ENCODE results near the gene CUL4B. TPM values are rescaled to one million over a fixed set of nuclear protein-coding genes. Genes with fewer than 3 reads are reported as not detected.
A peak's percentile ranks its signal among the peaks of the same experiment; 100 is the strongest.

CUL4B gene
- total RNA-seq, 6 experiments from 2014 or later = 116 to 151 (median 134) TPM

DNA sequence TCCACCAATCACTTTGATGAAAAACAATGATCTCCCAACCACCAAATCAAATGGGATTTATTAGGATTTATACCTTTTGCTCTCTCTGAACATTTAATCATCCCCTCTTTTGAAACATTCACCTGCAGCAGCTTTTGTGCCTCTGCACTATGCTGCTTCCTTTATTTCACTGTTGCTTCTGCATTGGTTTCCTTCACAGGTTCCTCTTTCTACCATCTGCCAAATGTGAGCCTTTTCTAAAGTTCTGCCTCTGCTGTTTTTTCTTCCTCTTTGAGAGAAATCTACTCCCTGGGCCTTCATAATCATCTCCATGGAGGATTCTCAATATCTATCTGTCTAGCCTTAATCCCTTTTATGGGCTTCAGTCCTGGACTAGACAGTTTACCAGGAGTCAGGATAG lies 24.7 kb downstream of the CUL4B start:
- Mint-ChIP-seq H3K4me3 (no peak overlapping the region), H3K4me1 (ENCODE audit: low read depth) (no peaks in the 10 kb centered on the region), H3K27me3 (ENCODE audit: insufficient read depth) (peaks cover 2% of the 10 kb centered on the region), H3K27ac (no peak overlapping the region), H3K9me3 (no peaks in the 10 kb centered on the region), H3K36me3 (ENCODE audit: low read depth) (peaks cover 27% of the 10 kb centered on the region)
- DNase-seq = no peak
- TF ChIP-seq, protein P1, sequence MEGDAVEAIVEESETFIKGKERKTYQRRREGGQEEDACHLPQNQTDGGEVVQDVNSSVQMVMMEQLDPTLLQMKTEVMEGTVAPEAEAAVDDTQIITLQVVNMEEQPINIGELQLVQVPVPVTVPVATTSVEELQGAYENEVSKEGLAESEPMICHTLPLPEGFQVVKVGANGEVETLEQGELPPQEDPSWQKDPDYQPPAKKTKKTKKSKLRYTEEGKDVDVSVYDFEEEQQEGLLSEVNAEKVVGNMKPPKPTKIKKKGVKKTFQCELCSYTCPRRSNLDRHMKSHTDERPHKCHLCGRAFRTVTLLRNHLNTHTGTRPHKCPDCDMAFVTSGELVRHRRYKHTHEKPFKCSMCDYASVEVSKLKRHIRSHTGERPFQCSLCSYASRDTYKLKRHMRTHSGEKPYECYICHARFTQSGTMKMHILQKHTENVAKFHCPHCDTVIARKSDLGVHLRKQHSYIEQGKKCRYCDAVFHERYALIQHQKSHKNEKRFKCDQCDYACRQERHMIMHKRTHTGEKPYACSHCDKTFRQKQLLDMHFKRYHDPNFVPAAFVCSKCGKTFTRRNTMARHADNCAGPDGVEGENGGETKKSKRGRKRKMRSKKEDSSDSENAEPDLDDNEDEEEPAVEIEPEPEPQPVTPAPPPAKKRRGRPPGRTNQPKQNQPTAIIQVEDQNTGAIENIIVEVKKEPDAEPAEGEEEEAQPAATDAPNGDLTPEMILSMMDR (IDR thresholded peaks at IDR 0.05) = no peak

DNA sequence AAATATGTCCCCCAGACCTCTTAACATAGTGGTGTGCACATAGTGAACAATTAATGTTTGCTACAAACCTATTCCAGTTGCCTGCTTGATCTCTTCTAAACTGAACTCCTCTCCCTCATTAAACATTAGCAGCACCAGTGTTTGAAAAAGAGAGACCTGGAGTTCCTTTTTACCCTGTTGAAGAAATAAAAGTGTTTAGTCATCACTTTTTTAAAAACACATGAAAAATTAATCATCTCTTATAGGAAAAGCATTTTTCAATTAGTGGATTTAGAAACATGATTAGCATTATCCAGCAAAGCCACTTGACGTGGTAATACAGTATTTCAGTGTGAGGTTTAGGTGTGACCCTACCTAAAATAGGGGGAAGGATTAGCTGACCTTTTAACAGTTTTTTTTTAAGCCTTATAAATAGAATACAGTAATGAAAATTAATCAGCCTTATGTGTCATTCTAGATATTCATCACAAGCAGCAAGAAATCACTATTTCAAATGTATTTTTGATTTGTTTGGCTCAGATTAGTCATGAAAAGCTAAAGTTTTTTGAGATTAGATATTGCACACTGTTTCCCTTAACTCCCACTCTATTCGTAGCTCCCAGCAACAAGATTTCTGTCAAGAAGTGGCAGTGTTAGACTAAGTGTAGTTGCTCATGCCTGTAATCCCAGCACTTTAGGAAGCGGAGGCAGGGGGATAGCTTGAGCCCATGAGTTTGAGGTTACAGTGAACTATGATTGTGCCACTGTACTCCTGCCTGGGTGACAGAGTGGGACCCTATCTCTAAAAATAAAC lies 26.2 kb downstream of the CUL4B start:
- Mint-ChIP-seq H3K36me3 (ENCODE audit: low read depth) (peaks cover 27% of the 10 kb centered on the region), H3K9me3 (no peaks in the 10 kb centered on the region), H3K27ac (no peak overlapping the region), H3K4me3 (no peak overlapping the region), H3K4me1 (ENCODE audit: low read depth) (no peaks in the 10 kb centered on the region), H3K27me3 (ENCODE audit: insufficient read depth) (peaks cover 2% of the 10 kb centered on the region)
- TF ChIP-seq, protein P1 (IDR thresholded peaks at IDR 0.05) = no peak
- no peak for DNase-seq

DNA sequence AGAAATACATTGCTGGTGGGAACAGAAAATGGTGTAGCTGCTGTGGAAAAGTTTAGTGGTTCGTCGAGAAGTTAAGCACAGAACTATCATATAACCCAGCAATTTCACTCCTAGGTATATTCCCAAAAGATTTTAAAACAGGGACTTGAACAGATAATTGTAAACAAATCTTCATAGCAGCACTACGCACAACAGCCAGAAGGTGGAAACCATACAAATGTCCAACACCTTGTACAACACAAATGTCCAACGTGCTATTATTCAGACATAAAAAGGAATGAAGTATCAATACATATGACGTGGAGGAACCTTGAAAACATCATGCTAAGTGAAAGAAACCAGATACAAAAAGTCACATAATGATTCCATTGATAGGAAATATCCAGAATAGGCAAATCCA lies 37.9 kb downstream of the CUL4B start:
- Mint-ChIP-seq H3K27me3 (ENCODE audit: insufficient read depth) (no peaks in the 10 kb centered on the region; the same call in 1 of the 2 replicates), H3K36me3 (ENCODE audit: low read depth) (peaks cover 37% of the 10 kb centered on the region), H3K9me3 (no peaks in the 10 kb centered on the region), H3K27ac (no peak overlapping the region), H3K4me3 (no peak overlapping the region), H3K4me1 (ENCODE audit: low read depth) (peaks cover 16% of the 10 kb centered on the region)
- TF ChIP-seq, protein P1 (IDR thresholded peaks at IDR 0.05) = no peak
- DNase-seq = no peak

DNA sequence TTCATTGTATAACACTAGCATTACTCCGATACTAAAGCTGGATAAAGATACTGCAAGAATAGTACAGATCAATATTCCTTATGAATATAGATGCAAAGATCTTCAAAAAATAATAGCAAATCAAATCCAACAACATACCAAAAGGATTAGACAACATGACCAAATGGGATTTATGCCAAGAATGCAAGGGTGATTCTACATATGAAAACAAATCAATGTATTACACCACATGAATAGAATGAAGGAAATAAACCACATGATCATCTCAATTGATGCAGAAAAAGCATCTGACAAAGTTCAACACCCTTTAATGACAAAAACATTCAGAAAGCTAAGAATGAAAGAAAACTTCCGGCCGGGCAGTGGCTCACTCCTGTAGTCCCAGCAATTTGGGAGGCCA lies 42.8 kb downstream of the CUL4B start:
- Mint-ChIP-seq H3K9me3 (no peaks in the 10 kb centered on the region), H3K27me3 (ENCODE audit: insufficient read depth) (no peaks in the 10 kb centered on the region; the same call in 1 of the 2 replicates), H3K4me3 (peak overlapping the region; percentile 70), H3K36me3 (ENCODE audit: low read depth) (peaks cover 31% of the 10 kb centered on the region), H3K27ac (peak overlapping the region; percentile 86), H3K4me1 (ENCODE audit: low read depth) (peaks cover 20% of the 10 kb centered on the region)
- peak; percentile 57 for DNase-seq
- TF ChIP-seq, protein P1 (IDR thresholded peaks at IDR 0.05) = no peak

DNA sequence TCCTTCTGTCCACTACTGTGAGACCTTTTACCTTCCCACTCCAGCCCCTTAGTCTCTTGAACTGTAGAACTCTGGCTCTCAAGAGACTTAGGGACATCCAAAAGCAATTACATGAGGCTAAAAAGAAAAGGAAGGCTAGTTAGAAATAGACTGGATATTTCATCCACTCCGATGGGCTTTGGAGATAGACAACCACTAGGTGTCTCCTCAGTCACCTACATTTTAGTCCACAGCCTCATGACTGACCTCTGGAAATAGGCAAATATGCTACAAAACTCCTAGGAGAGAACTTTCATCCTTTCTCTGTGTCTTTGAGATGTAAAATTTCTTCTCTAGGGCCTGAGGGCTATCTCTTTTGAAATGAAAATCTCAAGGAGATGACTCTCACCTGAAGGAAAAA lies 46.5 kb downstream of the CUL4B start:
- H3K27ac Mint-ChIP-seq = peak overlapping the region; percentile 49; the same call in 1 of the 2 replicates
- peaks cover 16% of the 10 kb centered on the region for H3K36me3 Mint-ChIP-seq (ENCODE audit: low read depth)
- no peaks in the 10 kb centered on the region; the same call in 1 of the 2 replicates for H3K27me3 Mint-ChIP-seq (ENCODE audit: insufficient read depth)
- H3K4me3 Mint-ChIP-seq = no peak overlapping the region
- H3K4me1 Mint-ChIP-seq (ENCODE audit: low read depth) = peaks cover 18% of the 10 kb centered on the region
- H3K9me3 Mint-ChIP-seq = no peaks in the 10 kb centered on the region
- TF ChIP-seq, protein P1 (IDR thresholded peaks at IDR 0.05) = peak; percentile 58
- DNase-seq = peak; percentile 3

All from HFFc6 (cell line).